RWPE2 (cell line): ENCODE results near the gene PRR13.

Source experiments
- ATAC-seq: fragments of 200-7000 bp; cut with Tn5 transposase; 3 replicates; pipeline ENCODE4 v1.9.1; 2021; ENCODE audit warnings: low read depth
- DNase-seq: peaks from one replicate; pipeline ENCODE4 v3.0.0-alpha.2; 2020; ENCODE audit warnings: low spot score
- H3K27ac ChIP-seq: fragments of 450-650 bp; 2 replicates; pipeline ENCODE4 v1.5.1; 2017; ENCODE audit warnings: mild to moderate bottlenecking; ENCODE audit not compliant: poor library complexity, severe bottlenecking
- H3K27me3 ChIP-seq: fragments of 250-450 bp; sonication (Bioruptor Pico); 2 replicates; pipeline ENCODE4 v1.5.1; 2021; ENCODE audit warnings: mild to moderate bottlenecking, moderate library complexity; ENCODE audit not compliant: insufficient read depth, poor library complexity, severe bottlenecking
- H3K36me3 ChIP-seq: fragments of 250-450 bp; sonication (Bioruptor Pico); 2 replicates; pipeline ENCODE4 v1.5.1; 2020; ENCODE audit warnings: low read depth, mild to moderate bottlenecking, moderate library complexity
- H3K4me1 ChIP-seq: fragments of 250-450 bp; sonication (Bioruptor Pico); 2 replicates; pipeline ENCODE4 v1.5.1; 2021; ENCODE audit warnings: mild to moderate bottlenecking, moderate library complexity; ENCODE audit not compliant: insufficient read depth, poor library complexity, severe bottlenecking
- H3K4me3 ChIP-seq: fragments of 250-450 bp; sonication (Bioruptor Pico); 2 replicates; pipeline ENCODE4 v1.5.1; 2021; ENCODE audit warnings: mild to moderate bottlenecking, moderate library complexity; ENCODE audit not compliant: severe bottlenecking
- H3K9me3 ChIP-seq: fragments of 250-450 bp; sonication (Bioruptor Pico); 2 replicates; pipeline ENCODE4 v1.5.1; 2021; ENCODE audit warnings: mild to moderate bottlenecking, moderate library complexity; ENCODE audit not compliant: severe bottlenecking
- TF ChIP-seq, protein P1 (sequence below): fragments of 450-650 bp; IDR thresholded peaks from one replicate; pipeline ENCODE4 v1.5.1; 2017; ENCODE audit warnings: mild to moderate bottlenecking, moderate library complexity; ENCODE audit not compliant: poor library complexity, severe bottlenecking

Gene PRR13

DNA sequence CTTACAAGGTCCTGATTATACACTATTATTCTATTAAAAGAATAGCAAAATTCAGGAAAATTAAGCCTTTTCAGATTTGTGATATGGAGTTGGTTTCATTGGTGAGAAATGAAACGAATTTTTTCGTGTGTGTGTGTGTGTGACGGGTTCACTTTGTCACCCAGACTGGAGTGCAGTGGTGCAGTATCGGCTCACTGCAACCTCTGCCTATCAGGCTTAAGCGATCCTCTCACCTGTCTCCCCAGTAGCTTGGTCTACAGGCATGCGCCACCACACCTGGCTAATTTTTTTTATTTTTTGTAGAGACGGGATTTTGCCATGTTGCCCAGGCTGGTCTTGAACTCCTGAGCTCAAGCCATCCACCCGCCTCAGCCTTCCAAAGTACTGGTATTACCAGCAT, 20.1 kb downstream of the PRR13 start:
- no peaks in the 10 kb centered on the region for H3K9me3 ChIP-seq
- peaks cover 17% of the 10 kb centered on the region for H3K4me1 ChIP-seq
- no peak overlapping the region for H3K27ac ChIP-seq
- H3K27me3 ChIP-seq: no peaks in the 10 kb centered on the region
- peaks cover 99% of the 10 kb centered on the region for H3K36me3 ChIP-seq
- DNase-seq (no peak), ATAC-seq (no peak)
- no peak overlapping the region for H3K4me3 ChIP-seq
- TF ChIP-seq, protein P1, sequence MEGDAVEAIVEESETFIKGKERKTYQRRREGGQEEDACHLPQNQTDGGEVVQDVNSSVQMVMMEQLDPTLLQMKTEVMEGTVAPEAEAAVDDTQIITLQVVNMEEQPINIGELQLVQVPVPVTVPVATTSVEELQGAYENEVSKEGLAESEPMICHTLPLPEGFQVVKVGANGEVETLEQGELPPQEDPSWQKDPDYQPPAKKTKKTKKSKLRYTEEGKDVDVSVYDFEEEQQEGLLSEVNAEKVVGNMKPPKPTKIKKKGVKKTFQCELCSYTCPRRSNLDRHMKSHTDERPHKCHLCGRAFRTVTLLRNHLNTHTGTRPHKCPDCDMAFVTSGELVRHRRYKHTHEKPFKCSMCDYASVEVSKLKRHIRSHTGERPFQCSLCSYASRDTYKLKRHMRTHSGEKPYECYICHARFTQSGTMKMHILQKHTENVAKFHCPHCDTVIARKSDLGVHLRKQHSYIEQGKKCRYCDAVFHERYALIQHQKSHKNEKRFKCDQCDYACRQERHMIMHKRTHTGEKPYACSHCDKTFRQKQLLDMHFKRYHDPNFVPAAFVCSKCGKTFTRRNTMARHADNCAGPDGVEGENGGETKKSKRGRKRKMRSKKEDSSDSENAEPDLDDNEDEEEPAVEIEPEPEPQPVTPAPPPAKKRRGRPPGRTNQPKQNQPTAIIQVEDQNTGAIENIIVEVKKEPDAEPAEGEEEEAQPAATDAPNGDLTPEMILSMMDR: no peak

DNA sequence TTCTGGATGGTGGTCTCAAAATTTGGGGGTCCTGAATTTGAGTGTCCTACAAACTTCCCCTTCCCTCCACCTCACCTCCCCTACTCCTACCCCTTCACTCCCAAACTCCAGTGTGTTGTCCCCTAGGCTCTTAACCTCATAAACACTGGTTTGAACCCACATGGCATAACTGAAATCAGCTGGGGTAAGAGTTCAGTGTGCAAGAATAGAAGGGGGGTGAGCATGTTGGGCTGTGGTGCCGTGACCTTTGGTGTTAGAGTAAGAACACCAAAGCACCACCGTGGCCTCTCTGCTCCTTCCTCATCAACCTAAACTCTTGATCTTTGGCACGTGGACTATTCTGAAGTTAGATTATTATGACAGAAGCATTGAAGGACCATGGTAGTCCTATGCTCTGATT, 21.4 kb downstream of the PRR13 start:
- H3K27ac ChIP-seq: no peak overlapping the region
- no peak for DNase-seq
- no peak for ATAC-seq
- no peak overlapping the region for H3K4me3 ChIP-seq
- H3K27me3 ChIP-seq: no peaks in the 10 kb centered on the region
- H3K4me1 ChIP-seq: peaks cover 22% of the 10 kb centered on the region
- peaks cover 99% of the 10 kb centered on the region for H3K36me3 ChIP-seq
- H3K9me3 ChIP-seq: no peaks in the 10 kb centered on the region
- TF ChIP-seq, protein P1: no peak

GRCh38 chr12:53463802-53464560, 22.4 kb downstream of the PRR13 start:
- TF ChIP-seq, protein P1: no peak
- no peak for DNase-seq
- Histone ChIP-seq H3K36me3 (peaks cover 99% of the 10 kb centered on the region), H3K4me1 (peaks cover 22% of the 10 kb centered on the region), H3K27me3 (no peaks in the 10 kb centered on the region), H3K4me3 (no peak overlapping the region), H3K27ac (no peak overlapping the region), H3K9me3 (no peaks in the 10 kb centered on the region)
- no peak; the same call in 2 of the 3 replicates for ATAC-seq

DNA sequence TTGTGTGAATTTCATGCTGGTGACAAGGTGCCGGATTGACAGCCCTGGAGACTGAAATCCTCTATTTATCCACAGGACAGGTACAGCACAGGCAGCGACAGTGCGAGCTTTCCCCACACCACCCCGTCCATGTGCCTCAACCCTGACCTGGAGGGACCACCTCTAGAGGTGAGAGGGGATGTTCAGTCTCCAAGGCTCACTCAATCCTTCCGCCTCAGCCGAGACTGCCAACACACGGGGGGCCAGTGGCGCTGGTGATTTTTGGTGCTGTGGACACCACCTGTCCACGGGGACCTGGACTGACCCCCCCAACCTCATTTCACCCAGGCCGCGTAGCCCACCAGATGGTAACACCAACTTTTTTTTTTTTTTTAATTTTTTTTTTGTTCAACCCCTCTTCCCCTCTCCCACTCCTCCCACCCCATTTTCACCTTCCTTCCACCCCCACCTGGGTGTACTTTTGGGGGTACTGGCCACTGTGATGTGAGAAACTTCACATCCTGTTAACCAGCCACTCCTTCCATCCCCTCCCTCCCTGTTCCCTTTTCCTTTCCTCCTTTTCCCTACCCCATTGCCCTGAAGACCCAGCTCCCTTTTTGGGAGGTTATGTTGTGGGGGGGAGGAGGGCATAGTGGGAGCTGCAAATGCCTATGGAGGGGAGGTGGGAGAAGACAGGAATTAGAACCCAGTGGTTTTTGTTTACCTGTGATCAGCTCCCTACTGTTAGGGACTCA, 23.3 kb downstream of the PRR13 start:
- H3K4me1 ChIP-seq: peaks cover 22% of the 10 kb centered on the region
- DNase-seq: no peak
- H3K27ac ChIP-seq: peak overlapping the region; percentile 7
- ATAC-seq: no peak
- H3K36me3 ChIP-seq: peaks cover 99% of the 10 kb centered on the region
- no peaks in the 10 kb centered on the region for H3K27me3 ChIP-seq
- no peaks in the 10 kb centered on the region for H3K9me3 ChIP-seq
- TF ChIP-seq, protein P1: no peak
- no peak overlapping the region for H3K4me3 ChIP-seq
